K562 (cell line): ENCODE data around the gene VSIG10L. TPM values are rescaled to one million over a fixed set of nuclear protein-coding genes. Genes with fewer than 3 reads are reported as not detected.

Source experiments
- ELK3 ChIP-seq: fragments of 450-650 bp; formaldehyde crosslinking; IDR thresholded peaks from 2 replicates; pipeline ENCODE4 v1.4.0; 2020; ENCODE audit warnings: mild to moderate bottlenecking
- ETV5 ChIP-seq: sonication (generic); formaldehyde crosslinking; IDR thresholded peaks from 2 replicates; pipeline ENCODE4 v1.4.0; 2020; ENCODE audit warnings: low read depth, mild to moderate bottlenecking, missing genetic modification reagents
- FOXA3 ChIP-seq, 2 experiments: fragments of 450-650 bp in 1 of 2; sonication (generic) in 1 of 2; formaldehyde crosslinking; IDR thresholded peaks in 1 of 2; conservative IDR thresholded peaks in 1 of 2; 2 replicates each; pipeline versions ENCODE4 v1.4.0 to v1.8.0; 2020 to 2022; ENCODE audit warnings: mild to moderate bottlenecking in 2 of 2, missing genetic modification reagents in 1 of 2
- FOXK2 ChIP-seq, 2 experiments: fragments of 450-650 bp; IDR thresholded peaks in 1 of 2; conservative IDR thresholded peaks in 1 of 2; 2 replicates each; pipeline ENCODE4 v1.6.1; 2016; ENCODE audit warnings: low read depth in 2 of 2, mild to moderate bottlenecking in 1 of 2
- GABPB2 ChIP-seq: fragments of 250-450 bp; sonication (Bioruptor Pico); conservative IDR thresholded peaks from 2 replicates; pipeline ENCODE4 v1.5.1; 2021; ENCODE audit warnings: mild to moderate bottlenecking
- GTF2F1 ChIP-seq: IDR thresholded peaks from 2 replicates; pipeline ENCODE4 v1.6.1; 2011; ENCODE audit warnings: low read depth, low read length, improper control_type of control experiment
- KAT7 ChIP-seq: sonication (generic); formaldehyde crosslinking; IDR thresholded peaks from 2 replicates; pipeline ENCODE4 v1.8.0; 2022; ENCODE audit warnings: missing genetic modification reagents, mild to moderate bottlenecking, borderline replicate concordance
- MXI1 ChIP-seq: IDR thresholded peaks from 2 replicates; pipeline ENCODE4 v1.6.1; 2011; ENCODE audit warnings: low read depth, mild to moderate bottlenecking, improper control_type of control experiment, low read length
- PHB ChIP-seq: fragments of 250-450 bp; sonication (Bioruptor Pico); IDR thresholded peaks from 2 replicates; pipeline ENCODE4 v1.5.0; 2021
- PHTF2 ChIP-seq: fragments of 250-450 bp; sonication (Bioruptor Pico); IDR thresholded peaks from 2 replicates; pipeline ENCODE4 v1.5.0; 2021; ENCODE audit warnings: mild to moderate bottlenecking
- RBFOX2 ChIP-seq: fragments of 200-400 bp; formaldehyde crosslinking; IDR thresholded peaks from 2 replicates; pipeline ENCODE4 v1.6.1; 2017; ENCODE audit warnings: low read depth, mild to moderate bottlenecking, low read length, moderate library complexity
- SIN3A ChIP-seq, 2 experiments: fragments of 150-350 bp in 1 of 2; IDR thresholded peaks; 2 replicates each; pipeline ENCODE4 v1.6.1; 2011 to 2016; ENCODE audit warnings: borderline replicate concordance in 2 of 2, low read depth in 2 of 2, low read length in 2 of 2, mild to moderate bottlenecking in 2 of 2, moderate library complexity in 2 of 2; ENCODE audit not compliant: control insufficient read depth in 1 of 2
- SMAD4 ChIP-seq: fragments of 250-450 bp; sonication (Bioruptor Pico); conservative IDR thresholded peaks from 2 replicates; pipeline ENCODE4 v1.8.0; 2021; ENCODE audit warnings: inconsistent platforms, mild to moderate bottlenecking, moderate library complexity
- SMC3 ChIP-seq: conservative IDR thresholded peaks from 2 replicates; pipeline ENCODE4 v1.6.1; 2011; ENCODE audit warnings: low read depth, low read length, improper control_type of control experiment; ENCODE audit not compliant: insufficient read depth
- SNRNP70 ChIP-seq: fragments of 200-400 bp; formaldehyde crosslinking; optimal IDR thresholded peaks from 2 replicates; pipeline ENCODE3; 2017; ENCODE audit warnings: low read depth, low read length
- SRSF3 ChIP-seq: fragments of 200-400 bp; formaldehyde crosslinking; IDR thresholded peaks from 2 replicates; pipeline ENCODE4 v1.6.1; 2016; ENCODE audit warnings: mild to moderate bottlenecking, low read length, moderate library complexity; ENCODE audit not compliant: insufficient read depth
- ZNF274 ChIP-seq: IDR thresholded peaks from 2 replicates; pipeline ENCODE4 v1.6.1; 2011; ENCODE audit warnings: low read depth, mild to moderate bottlenecking, low read length, moderate library complexity, borderline replicate concordance
- polyA plus RNA-seq, 8 experiments: library from polyadenylated mRNA; depleted of rRNA in 4 of 8; stranded (reverse) in 5 of 8; unstranded in 3 of 8; fragments of >200 nt; fragmentation: Nextera tagmentation in 2 of 8; fragmentation: Illumina TruSeq in 1 of 8; extraction: Ambion mirVana in 2 of 8; extraction: Trizol in 1 of 8; gene quantifications; 2 replicates each; pipeline versions ENCODE4 v1.2.1 to v1.2.3, GENCODE V29; 2011 to 2014; ENCODE audit warnings: inconsistent platforms in 1 of 8, missing spikeins in 1 of 8
- total RNA-seq, 7 experiments: library from RNA; depleted of rRNA in 6 of 7; stranded (reverse); fragments of >200 nt in 6 of 7; fragmentation: Illumina TruSeq in 2 of 7; extraction: Trizol in 2 of 7; gene quantifications; 2 replicates each; pipeline versions ENCODE4 v1.2.1 to v1.2.3, GENCODE V29; 2011 to 2021; ENCODE audit warnings: low replicate concordance in 1 of 7
- TF ChIP-seq, protein P1 (sequence below): sonication (generic); formaldehyde crosslinking; IDR thresholded peaks from 2 replicates; pipeline ENCODE4 v1.5.0; 2020; ENCODE audit warnings: missing genetic modification reagents
- TF ChIP-seq, protein P2 (sequence below), 2 experiments: fragments of 450-650 bp in 1 of 2; IDR thresholded peaks; 2 replicates each; pipeline ENCODE4 v1.6.1; 2011 to 2017; ENCODE audit warnings: low read depth in 2 of 2, antibody characterized with exemption in 1 of 2, borderline replicate concordance in 1 of 2, low read length in 1 of 2, mild to moderate bottlenecking in 1 of 2, mixed read lengths in 1 of 2; ENCODE audit not compliant: control insufficient read depth in 1 of 2

Gene VSIG10L
- total and polyA plus RNA-seq, 9 of the 15 experiments (the other 6 are each of a cell fraction or from before 2014, with no cell fraction given): 1.1 to 7.6 (median 2.2) TPM

DNA sequence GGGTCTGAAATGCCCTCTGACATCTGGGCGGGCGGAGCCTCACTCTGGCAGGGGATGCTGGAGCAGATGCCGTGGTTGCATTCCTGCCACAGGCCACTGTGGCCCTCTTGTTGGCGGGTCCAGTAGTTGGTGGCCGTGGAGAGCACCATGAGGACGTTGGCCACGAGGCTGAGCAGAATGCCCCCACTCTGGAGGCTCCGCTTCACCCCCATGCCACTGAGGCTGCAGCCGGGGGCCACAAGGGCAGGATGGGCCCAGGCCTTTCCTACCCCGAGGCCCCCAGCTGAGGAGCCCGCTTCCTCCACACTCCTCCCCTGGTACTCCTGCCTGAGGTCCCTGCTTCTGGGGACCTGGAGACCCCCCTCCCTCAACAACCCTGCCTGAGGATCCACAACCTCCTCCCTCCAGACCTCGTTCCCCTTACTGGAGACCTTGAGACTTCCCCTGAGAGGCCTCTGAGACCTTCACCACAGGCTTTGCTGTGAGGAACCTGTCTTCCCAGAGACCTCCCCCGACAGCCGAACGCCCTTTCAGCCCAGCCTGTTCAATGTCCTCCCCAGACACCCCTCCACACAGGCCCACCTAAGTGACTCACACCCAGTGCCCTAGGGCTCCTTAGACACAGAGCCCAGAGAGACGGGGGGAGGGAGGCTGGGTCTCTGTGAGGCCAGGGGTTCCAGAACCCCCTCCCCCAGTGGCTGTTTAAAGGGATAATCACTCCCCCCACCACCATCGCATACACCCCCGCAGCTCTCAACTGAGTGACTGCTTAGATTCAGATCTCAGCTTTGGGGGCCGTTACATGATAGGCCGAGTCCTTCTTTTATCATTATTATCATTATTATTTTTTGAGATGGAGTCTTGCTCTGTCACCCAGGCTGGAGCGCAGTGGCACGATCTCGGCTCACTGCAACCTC is 26.7 kb upstream of the VSIG10L start, which contains the start of gene CLDND2 (continued):
- no peak for TF ChIP-seq PHB
- TF ChIP-seq SMC3: no peak
- 0 out of 4 replicates have a peak, but pooled peaks of 1 of the 2 experiments have one; percentile 13 for TF ChIP-seq FOXA3 (CRISPR knock-in tag; conservative IDR thresholded peaks at IDR 0.05 in 1 of 2, IDR thresholded peaks at IDR 0.05 in 1 of 2)
- TF ChIP-seq SMAD4 (CRISPR knock-in tag): no peak
- TF ChIP-seq ETV5 (CRISPR knock-in tag): no peak
- peak; percentile 4; the same call in 1 of the 2 replicates for TF ChIP-seq KAT7 (CRISPR knock-in tag)
- no peak for TF ChIP-seq SRSF3
- TF ChIP-seq PHTF2 (CRISPR knock-in tag): no peak
- TF ChIP-seq, protein P1, sequence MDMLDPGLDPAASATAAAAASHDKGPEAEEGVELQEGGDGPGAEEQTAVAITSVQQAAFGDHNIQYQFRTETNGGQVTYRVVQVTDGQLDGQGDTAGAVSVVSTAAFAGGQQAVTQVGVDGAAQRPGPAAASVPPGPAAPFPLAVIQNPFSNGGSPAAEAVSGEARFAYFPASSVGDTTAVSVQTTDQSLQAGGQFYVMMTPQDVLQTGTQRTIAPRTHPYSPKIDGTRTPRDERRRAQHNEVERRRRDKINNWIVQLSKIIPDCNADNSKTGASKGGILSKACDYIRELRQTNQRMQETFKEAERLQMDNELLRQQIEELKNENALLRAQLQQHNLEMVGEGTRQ (CRISPR knock-in tag): no peak
- TF ChIP-seq RBFOX2: no peak; the same call in 1 of the 2 replicates
- no peak for TF ChIP-seq MXI1
- no peak for TF ChIP-seq ZNF274
- no peak for TF ChIP-seq GABPB2
- TF ChIP-seq GTF2F1: no peak
- no peak for TF ChIP-seq ELK3 (CRISPR knock-in tag)
- TF ChIP-seq SNRNP70: no peak
- TF ChIP-seq, protein P2, sequence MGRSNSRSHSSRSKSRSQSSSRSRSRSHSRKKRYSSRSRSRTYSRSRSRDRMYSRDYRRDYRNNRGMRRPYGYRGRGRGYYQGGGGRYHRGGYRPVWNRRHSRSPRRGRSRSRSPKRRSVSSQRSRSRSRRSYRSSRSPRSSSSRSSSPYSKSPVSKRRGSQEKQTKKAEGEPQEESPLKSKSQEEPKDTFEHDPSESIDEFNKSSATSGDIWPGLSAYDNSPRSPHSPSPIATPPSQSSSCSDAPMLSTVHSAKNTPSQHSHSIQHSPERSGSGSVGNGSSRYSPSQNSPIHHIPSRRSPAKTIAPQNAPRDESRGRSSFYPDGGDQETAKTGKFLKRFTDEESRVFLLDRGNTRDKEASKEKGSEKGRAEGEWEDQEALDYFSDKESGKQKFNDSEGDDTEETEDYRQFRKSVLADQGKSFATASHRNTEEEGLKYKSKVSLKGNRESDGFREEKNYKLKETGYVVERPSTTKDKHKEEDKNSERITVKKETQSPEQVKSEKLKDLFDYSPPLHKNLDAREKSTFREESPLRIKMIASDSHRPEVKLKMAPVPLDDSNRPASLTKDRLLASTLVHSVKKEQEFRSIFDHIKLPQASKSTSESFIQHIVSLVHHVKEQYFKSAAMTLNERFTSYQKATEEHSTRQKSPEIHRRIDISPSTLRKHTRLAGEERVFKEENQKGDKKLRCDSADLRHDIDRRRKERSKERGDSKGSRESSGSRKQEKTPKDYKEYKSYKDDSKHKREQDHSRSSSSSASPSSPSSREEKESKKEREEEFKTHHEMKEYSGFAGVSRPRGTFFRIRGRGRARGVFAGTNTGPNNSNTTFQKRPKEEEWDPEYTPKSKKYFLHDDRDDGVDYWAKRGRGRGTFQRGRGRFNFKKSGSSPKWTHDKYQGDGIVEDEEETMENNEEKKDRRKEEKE (IDR thresholded peaks at IDR 0.05; ENCODE audit: borderline replicate concordance in 1 of 2, control insufficient read depth in 1 of 2, low read depth in 2 of 2, low read length in 1 of 2): no peak
- TF ChIP-seq SIN3A (IDR thresholded peaks at IDR 0.05; ENCODE audit: borderline replicate concordance in 2 of 2, control insufficient read depth in 1 of 2, low read depth in 2 of 2, low read length in 2 of 2): no peak
- TF ChIP-seq FOXK2 (conservative IDR thresholded peaks at IDR 0.05 in 1 of 2, IDR thresholded peaks at IDR 0.05 in 1 of 2; ENCODE audit: low read depth in 2 of 2): no peak
